Measurements from ENCODE around the gene NDN.
"Not testable (repeated sequence)": the region's sequence is repeated elsewhere in the genome, so short reads cannot be mapped to it uniquely, and the experiment has no call there.

The NDN gene

GRCh38 chr15:23687143-23687470 lies at the start of gene NDN:
NDN (minus strand) TSS chr15:23687305; CDS start chr15:23687217, 88 bp downstream.
- no peak for DNase-seq

GRCh38 chr15:23736033-23736673 lies 49.0 kb upstream of the NDN start:
- no peak for DNase-seq

- no peak for DNase-seq
These were observed 47.8 kb upstream of the NDN start for GRCh38 chr15:23734862-23735261.

GRCh38 chr15:23713874-23714656 lies 27.0 kb upstream of the NDN start:
- not testable (repeated sequence) for DNase-seq

GRCh38 chr15:23708332-23708731 lies 21.2 kb upstream of the NDN start:
- DNase-seq: no peak

- DNase-seq: no peak
These were observed 8.2 kb upstream of the NDN start for GRCh38 chr15:23695282-23695681.

GRCh38 chr15:23694592-23694991 lies 7.5 kb upstream of the NDN start:
- DNase-seq: no peak

GRCh38 chr15:23690450-23690852 lies 3.3 kb upstream of the NDN start:
- DNase-seq: no peak

GRCh38 chr15:23690015-23690414 lies 2.9 kb upstream of the NDN start:
- DNase-seq: no peak

- DNase-seq: no peak
These were observed 501 bp downstream of the NDN start for GRCh38 chr15:23686466-23687142.

- DNase-seq: no peak
These were observed 15.6 kb downstream of the NDN start for GRCh38 chr15:23671481-23671880.

GRCh38 chr15:23670970-23671369 lies 16.1 kb downstream of the NDN start:
- DNase-seq: no peak

GRCh38 chr15:23663232-23663631 lies 23.9 kb downstream of the NDN start:
- DNase-seq: no peak

GRCh38 chr15:23648920-23649515 lies 38.1 kb downstream of the NDN start:
- DNase-seq: no peak

- DNase-seq: no peak
These were observed 39.4 kb downstream of the NDN start, which contains the start of gene MAGEL2 for GRCh38 chr15:23647421-23648370. MAGEL2 (minus strand) TSS chr15:23647867; CDS start chr15:23647742, 125 bp downstream.

GRCh38 chr15:23647001-23647295 lies 40.2 kb downstream of the NDN start:
- DNase-seq: no peak

- no peak for DNase-seq
These were observed 40.7 kb downstream of the NDN start for GRCh38 chr15:23646165-23647000.

GRCh38 chr15:23645371-23646164 lies 41.5 kb downstream of the NDN start:
- no peak for DNase-seq

GRCh38 chr15:23644829-23645228 lies 42.3 kb downstream of the NDN start:
- DNase-seq: no peak

GRCh38 chr15:23642413-23643044 lies 44.6 kb downstream of the NDN start:
- DNase-seq: peak; percentile 30

Measured in activated T-cell treated with anti-CD3 and anti-CD28 coated beads, Interleukin-2, amount 50 U/mL, for 1 hour (primary cell).